Measurements from ENCODE around the gene ALPP. TPM values are rescaled to one million over a fixed set of nuclear protein-coding genes. Genes with fewer than 3 reads are reported as not detected.

Gene ALPP
- total RNA-seq, 1 experiment from 2014 or later: 8.6 TPM

DNA sequence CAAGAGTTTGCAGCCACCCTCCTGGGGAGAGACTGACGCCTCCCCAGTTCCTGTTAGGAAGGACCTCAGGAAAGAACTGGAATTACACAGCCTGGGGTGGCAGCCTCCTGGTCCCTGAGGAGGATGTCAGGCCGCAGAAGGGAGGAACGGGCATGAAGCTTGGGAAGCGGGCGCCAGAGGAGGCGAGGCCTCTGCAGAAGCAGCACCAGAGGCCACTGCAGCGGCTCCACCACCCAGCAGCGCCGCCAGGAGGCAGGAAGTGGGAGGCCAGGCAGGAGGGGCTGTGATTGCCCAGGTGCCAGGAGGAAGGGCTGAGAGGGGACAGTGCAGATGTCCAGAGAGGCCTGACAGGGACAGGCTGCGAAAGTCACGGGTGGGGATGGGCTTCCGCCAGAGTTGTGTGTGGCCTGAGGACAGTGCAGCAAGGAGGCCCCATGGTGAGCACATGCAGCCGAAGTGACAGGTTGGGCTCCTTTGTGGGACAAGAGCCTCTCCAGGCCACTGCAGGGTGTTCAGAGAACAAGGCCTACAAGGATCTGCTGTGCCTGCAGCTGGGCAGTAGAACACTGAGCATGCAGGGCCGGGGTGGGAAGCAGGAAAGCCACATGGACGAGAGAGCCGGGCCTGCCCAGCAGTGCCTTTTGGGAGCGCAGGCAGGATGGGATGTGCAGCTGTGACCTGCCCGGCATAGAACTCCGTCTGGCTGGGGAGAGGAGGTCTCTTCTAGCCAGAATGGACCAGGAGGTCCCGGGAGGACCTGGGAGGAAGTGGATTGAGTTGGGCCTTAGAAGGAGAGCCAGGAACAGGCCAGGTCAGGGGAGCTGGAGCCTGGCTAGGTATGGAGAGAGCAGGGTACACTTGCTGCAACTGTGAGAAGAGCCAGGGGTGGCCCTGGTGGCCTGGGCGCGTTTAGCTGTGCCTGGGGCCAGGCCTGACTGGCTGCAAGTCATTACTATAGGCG, 39.1 kb upstream of the ALPP start:
- Histone ChIP-seq H4K20me1 (ENCODE audit: low read length) (no peaks in the 10 kb centered on the region), H2AFZ (ENCODE audit: low read length) (no peak overlapping the region), H3K36me3 (ENCODE audit: low read depth, low read length) (no peaks in the 10 kb centered on the region), H3K9me3 (ENCODE audit: low read length) (no peaks in the 10 kb centered on the region), H3F3A (ENCODE audit: low read length, unreplicated experiment) (no peaks in the 10 kb centered on the region), H3K9me2 (replicated peaks; ENCODE audit: low read length) (no peaks in the 10 kb centered on the region), H3K4me2 (ENCODE audit: low read length) (no peak overlapping the region), H3K9ac (ENCODE audit: low read length) (no peak overlapping the region), H3K4me1 (ENCODE audit: insufficient read depth, low read length) (no peaks in the 10 kb centered on the region), H3K79me2 (ENCODE audit: low read length) (no peaks in the 10 kb centered on the region), H3K27me3 (ENCODE audit: low read length) (no peaks in the 10 kb centered on the region), H3K4me3 (ENCODE audit: low read length) (no peak overlapping the region), H3K27ac (ENCODE audit: low read length) (no peak overlapping the region)
- POLR2A ChIA-PET (ENCODE audit: unreplicated experiment): no interaction called here
- BruUV-seq (replicated peaks): no TSS peak
- CTCF ChIA-PET: no interaction called here
- TF ChIP-seq EZH2 (IDR thresholded peaks at IDR 0.05; ENCODE audit: low read length, unreplicated experiment): no peak
- intact Hi-C loops (cut with micrococcal nuclease): no loop called here
- no peak for ATAC-seq
- DNase-seq: no peak

DNA sequence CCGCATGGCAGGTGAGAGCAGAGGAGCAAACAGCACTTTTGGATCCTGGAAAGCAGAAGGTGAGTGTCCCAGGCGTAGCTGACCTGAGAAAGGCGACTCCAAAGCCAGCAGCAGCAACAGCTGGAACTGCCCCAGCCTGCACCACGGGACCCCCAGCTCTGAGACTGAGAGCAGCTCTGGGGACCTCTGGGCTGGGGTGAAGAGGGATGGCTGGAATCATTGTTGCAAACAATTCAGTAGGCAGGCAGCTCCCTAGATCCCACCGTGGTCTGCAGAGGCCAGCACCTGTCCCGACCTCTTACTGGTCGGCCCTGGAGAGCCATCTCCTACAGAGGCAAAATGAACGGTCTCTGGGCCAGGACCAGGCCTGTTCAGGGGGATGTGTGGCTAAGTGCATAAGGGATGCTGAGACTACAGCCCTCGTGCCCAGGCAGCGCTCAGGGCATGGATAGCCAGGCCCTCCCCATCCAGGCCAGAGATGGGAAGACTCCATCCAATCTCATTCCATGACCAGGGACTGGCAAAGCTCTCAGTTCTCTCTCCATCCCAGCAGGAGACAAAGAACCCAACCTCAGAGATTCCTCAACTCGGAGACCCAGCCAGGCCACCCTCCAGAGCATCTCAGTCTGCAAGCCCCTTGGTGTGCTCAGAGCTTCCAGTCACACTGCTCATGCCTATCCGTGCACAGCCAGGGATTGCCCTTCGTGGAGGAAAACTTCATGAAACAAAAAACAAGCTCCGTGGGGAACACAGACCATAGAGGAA, 38.2 kb upstream of the ALPP start:
- Histone ChIP-seq H3K9me2 (replicated peaks; ENCODE audit: low read length) (no peaks in the 10 kb centered on the region), H2AFZ (ENCODE audit: low read length) (no peak overlapping the region), H3K79me2 (ENCODE audit: low read length) (no peaks in the 10 kb centered on the region), H3K27me3 (ENCODE audit: low read length) (no peaks in the 10 kb centered on the region), H3K4me1 (ENCODE audit: insufficient read depth, low read length) (no peaks in the 10 kb centered on the region), H3K4me2 (ENCODE audit: low read length) (no peak overlapping the region), H3K36me3 (ENCODE audit: low read depth, low read length) (no peaks in the 10 kb centered on the region), H4K20me1 (ENCODE audit: low read length) (no peaks in the 10 kb centered on the region), H3K27ac (ENCODE audit: low read length) (no peak overlapping the region), H3F3A (ENCODE audit: low read length, unreplicated experiment) (no peaks in the 10 kb centered on the region), H3K9ac (ENCODE audit: low read length) (no peak overlapping the region), H3K4me3 (ENCODE audit: low read length) (no peak overlapping the region), H3K9me3 (ENCODE audit: low read length) (no peaks in the 10 kb centered on the region)
- intact Hi-C loops (cut with micrococcal nuclease): no loop called here
- TF ChIP-seq, protein P1, sequence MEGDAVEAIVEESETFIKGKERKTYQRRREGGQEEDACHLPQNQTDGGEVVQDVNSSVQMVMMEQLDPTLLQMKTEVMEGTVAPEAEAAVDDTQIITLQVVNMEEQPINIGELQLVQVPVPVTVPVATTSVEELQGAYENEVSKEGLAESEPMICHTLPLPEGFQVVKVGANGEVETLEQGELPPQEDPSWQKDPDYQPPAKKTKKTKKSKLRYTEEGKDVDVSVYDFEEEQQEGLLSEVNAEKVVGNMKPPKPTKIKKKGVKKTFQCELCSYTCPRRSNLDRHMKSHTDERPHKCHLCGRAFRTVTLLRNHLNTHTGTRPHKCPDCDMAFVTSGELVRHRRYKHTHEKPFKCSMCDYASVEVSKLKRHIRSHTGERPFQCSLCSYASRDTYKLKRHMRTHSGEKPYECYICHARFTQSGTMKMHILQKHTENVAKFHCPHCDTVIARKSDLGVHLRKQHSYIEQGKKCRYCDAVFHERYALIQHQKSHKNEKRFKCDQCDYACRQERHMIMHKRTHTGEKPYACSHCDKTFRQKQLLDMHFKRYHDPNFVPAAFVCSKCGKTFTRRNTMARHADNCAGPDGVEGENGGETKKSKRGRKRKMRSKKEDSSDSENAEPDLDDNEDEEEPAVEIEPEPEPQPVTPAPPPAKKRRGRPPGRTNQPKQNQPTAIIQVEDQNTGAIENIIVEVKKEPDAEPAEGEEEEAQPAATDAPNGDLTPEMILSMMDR (conservative IDR thresholded peaks at IDR 0.05; ENCODE audit: low read depth, low read length): no peak
- no peak for TF ChIP-seq EZH2 (IDR thresholded peaks at IDR 0.05; ENCODE audit: low read length, unreplicated experiment)
- no peak for TF ChIP-seq EZH2phosphoT487 (IDR thresholded peaks at IDR 0.05; ENCODE audit: borderline replicate concordance, low read length)
- BruUV-seq (replicated peaks): no TSS peak
- ChIA-PET CTCF (no interaction called here), POLR2A (ENCODE audit: unreplicated experiment) (no interaction called here)
- ATAC-seq: no peak
- DNase-seq: no peak

DNA sequence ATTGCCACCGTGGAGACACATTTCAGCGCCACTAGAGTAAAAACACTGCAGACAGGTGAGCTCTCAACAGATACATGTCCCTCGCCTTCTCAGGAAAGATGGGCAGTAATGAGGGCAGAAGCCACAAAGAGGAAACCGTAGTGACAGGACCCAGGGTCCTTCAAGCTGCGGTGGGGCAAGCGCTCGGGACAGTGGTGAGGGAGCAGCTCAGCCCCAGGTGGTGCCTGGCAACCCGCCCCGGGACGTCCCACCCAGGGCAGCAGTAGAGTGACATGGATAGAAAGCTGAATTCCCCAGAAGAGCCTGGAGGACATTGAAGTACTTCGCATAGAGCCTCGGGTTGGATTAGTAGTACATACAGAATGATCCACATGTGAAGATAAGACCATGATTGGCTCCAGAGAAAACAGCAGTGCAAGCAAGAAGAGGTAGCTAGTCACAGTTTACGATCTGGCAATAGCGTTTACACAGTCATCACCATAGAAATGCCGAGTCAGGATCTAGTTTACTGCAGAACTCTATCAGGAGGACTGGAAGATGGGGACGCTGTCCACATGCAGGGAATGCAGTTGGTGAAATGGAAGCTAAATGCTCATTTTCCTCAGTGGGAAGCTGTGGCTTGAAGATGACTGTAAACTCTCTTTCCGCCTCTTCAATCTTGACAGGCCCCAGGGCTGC, 37.4 kb upstream of the ALPP start:
- CTCF ChIA-PET: no interaction called here
- intact Hi-C loops (cut with micrococcal nuclease): no loop called here
- Histone ChIP-seq H3K79me2 (ENCODE audit: low read length) (no peaks in the 10 kb centered on the region), H3K4me2 (ENCODE audit: low read length) (no peak overlapping the region), H3K4me3 (ENCODE audit: low read length) (no peak overlapping the region), H3F3A (ENCODE audit: low read length, unreplicated experiment) (no peaks in the 10 kb centered on the region), H3K9me3 (ENCODE audit: low read length) (no peaks in the 10 kb centered on the region), H3K27ac (ENCODE audit: low read length) (no peak overlapping the region), H3K9ac (ENCODE audit: low read length) (no peak overlapping the region), H3K36me3 (ENCODE audit: low read depth, low read length) (no peaks in the 10 kb centered on the region), H3K4me1 (ENCODE audit: insufficient read depth, low read length) (no peaks in the 10 kb centered on the region), H2AFZ (ENCODE audit: low read length) (no peak overlapping the region), H3K27me3 (ENCODE audit: low read length) (no peaks in the 10 kb centered on the region), H4K20me1 (ENCODE audit: low read length) (no peaks in the 10 kb centered on the region), H3K9me2 (replicated peaks; ENCODE audit: low read length) (no peaks in the 10 kb centered on the region)
- ATAC-seq (peak; percentile 30), DNase-seq (peak; percentile 5)
- POLR2A ChIA-PET (ENCODE audit: unreplicated experiment): no interaction called here
- BruUV-seq (replicated peaks): no TSS peak
- no peak for TF ChIP-seq EZH2phosphoT487 (IDR thresholded peaks at IDR 0.05; ENCODE audit: borderline replicate concordance, low read length)
- no peak for TF ChIP-seq EZH2 (IDR thresholded peaks at IDR 0.05; ENCODE audit: low read length, unreplicated experiment)
- TF ChIP-seq, protein P1 (conservative IDR thresholded peaks at IDR 0.05; ENCODE audit: low read depth, low read length): no peak

All from PC-3 (cell line).